ELF-1 (cell line): ENCODE data around the gene FAM72D.
"Not testable (repeated sequence)": the region's sequence is repeated elsewhere in the genome, so short reads cannot be mapped to it uniquely, and the experiment has no call there.

Experiments used
- DNase-seq: peaks from one replicate; pipeline ENCODE4 v3.0.0-alpha.2; 2016; ENCODE audit warnings: low read depth, low spot score

The FAM72D gene

GRCh38 chr1:145095284-145096057, at the start of gene FAM72D, which contains the start of gene SRGAP2B:
TSS of gene FAM72D (plus strand) at chr1:145095974. CDS start at chr1:145096848, 874 bp downstream.
TSS of gene SRGAP2B (minus strand) at chr1:145095328. CDS start at chr1:145092901, 2,427 bp downstream.
- not testable (repeated sequence) for DNase-seq

- not testable (repeated sequence) for DNase-seq
These were observed 48.2 kb upstream of the FAM72D start for GRCh38 chr1:145047553-145047952.

GRCh38 chr1:145048181-145048856, 47.5 kb upstream of the FAM72D start:
- DNase-seq, result not testable (repeated sequence)

GRCh38 chr1:145052019-145052776, 43.6 kb upstream of the FAM72D start:
- DNase-seq, result not testable (repeated sequence)

- DNase-seq, result not testable (repeated sequence)
These were observed 42.3 kb upstream of the FAM72D start for GRCh38 chr1:145053428-145053827.

- not testable (repeated sequence) for DNase-seq
These were observed 40.5 kb upstream of the FAM72D start for GRCh38 chr1:145055217-145055760.

GRCh38 chr1:145058184-145058583, 37.6 kb upstream of the FAM72D start:
- not testable (repeated sequence) for DNase-seq

GRCh38 chr1:145063285-145063684, 32.5 kb upstream of the FAM72D start:
- not testable (repeated sequence) for DNase-seq

- peak; percentile 10 for DNase-seq
These were observed 31.7 kb upstream of the FAM72D start for GRCh38 chr1:145063941-145064648.

GRCh38 chr1:145065194-145065826, 30.5 kb upstream of the FAM72D start:
- not testable (repeated sequence) for DNase-seq

- not testable (repeated sequence) for DNase-seq
These were observed 29.3 kb upstream of the FAM72D start for GRCh38 chr1:145066486-145066885.

- not testable (repeated sequence) for DNase-seq
These were observed 24.2 kb upstream of the FAM72D start for GRCh38 chr1:145071569-145071968.

GRCh38 chr1:145074021-145074559, 21.7 kb upstream of the FAM72D start:
- DNase-seq, result not testable (repeated sequence)

GRCh38 chr1:145076877-145077276, 18.9 kb upstream of the FAM72D start:
- DNase-seq, result not testable (repeated sequence)

GRCh38 chr1:145077872-145078786, 17.6 kb upstream of the FAM72D start:
- DNase-seq, result not testable (repeated sequence)

GRCh38 chr1:145078787-145079370, 16.9 kb upstream of the FAM72D start:
- DNase-seq, result not testable (repeated sequence)

GRCh38 chr1:145079737-145080136, 16.0 kb upstream of the FAM72D start:
- not testable (repeated sequence) for DNase-seq

GRCh38 chr1:145080193-145080592, 15.6 kb upstream of the FAM72D start:
- DNase-seq, result not testable (repeated sequence)
